HG02588 (cell line): ENCODE measurements around the gene ZNF226.
"Not testable (repeated sequence)": the region's sequence is repeated elsewhere in the genome, so short reads cannot be mapped to it uniquely, and the experiment has no call there.

Source experiments
- ATAC-seq: cut with Tn5 transposase; IDR thresholded peaks from one replicate; pipeline ENCODE4 v1.9.1; 2021; ENCODE audit warnings: mild to moderate bottlenecking, moderate library complexity; ENCODE audit not compliant: unreplicated experiment

ZNF226 gene

GRCh38 chr19:44164673-44165512 is at the start of gene ZNF226:
Gene ZNF226 (plus strand): TSS chr19:44165100. CDS start chr19:44170081, 4,981 bp downstream.
- peak; percentile 85 for ATAC-seq

DNA sequence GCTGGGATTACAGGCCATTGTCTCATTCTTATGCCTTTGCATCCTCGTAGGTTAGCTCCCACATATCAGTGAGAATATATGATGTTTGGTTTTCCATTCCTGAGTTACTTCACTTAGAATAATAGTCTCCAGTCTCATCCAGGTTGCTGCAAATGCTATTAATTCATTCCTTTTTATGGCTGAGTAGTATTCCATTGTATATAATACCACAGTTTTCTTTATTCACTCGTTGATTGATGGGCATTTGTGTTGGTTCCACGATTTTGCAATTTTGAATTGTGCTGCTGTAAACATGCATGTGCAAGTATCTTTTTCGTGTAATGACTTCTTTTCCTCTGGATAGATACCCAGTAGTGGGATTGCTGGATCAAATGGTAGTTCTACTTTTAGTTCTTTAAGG is 43.7 kb upstream of the ZNF226 start:
- ATAC-seq = not testable (repeated sequence)

GRCh38 chr19:44131955-44132354 is 32.9 kb upstream of the ZNF226 start:
- ATAC-seq = no peak

- ATAC-seq = peak; percentile 68
Observed at GRCh38 chr19:44141191-44142058, 23.5 kb upstream of the ZNF226 start, which contains the start of gene ZNF234. Gene ZNF234 (plus strand): TSS chr19:44141554. CDS start chr19:44144633, 3,079 bp downstream.

- peak; percentile 11 for ATAC-seq
Observed at GRCh38 chr19:44142059-44142433, 22.9 kb upstream of the ZNF226 start.

DNA sequence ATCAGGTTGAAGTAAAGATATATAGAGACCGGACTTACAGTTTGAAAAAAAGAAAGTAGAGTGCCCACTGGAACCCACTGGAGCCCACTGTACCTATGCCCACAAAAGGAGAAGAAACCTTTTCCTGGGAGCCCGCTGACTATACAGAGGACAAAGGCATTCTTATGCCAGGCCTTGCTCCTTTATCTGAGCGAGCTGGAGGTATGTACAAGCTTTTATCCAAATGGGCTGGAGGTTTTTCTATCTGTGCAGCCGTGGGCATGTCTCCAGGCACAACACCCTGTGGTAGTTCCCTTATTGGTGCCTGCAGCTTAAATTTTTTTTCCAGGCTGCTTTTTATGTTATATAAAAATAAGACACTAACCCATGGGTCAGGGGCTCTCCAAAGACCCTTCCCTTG is 15.1 kb upstream of the ZNF226 start:
- no peak for ATAC-seq

GRCh38 chr19:44151491-44151890 is 13.4 kb upstream of the ZNF226 start:
- no peak for ATAC-seq

DNA sequence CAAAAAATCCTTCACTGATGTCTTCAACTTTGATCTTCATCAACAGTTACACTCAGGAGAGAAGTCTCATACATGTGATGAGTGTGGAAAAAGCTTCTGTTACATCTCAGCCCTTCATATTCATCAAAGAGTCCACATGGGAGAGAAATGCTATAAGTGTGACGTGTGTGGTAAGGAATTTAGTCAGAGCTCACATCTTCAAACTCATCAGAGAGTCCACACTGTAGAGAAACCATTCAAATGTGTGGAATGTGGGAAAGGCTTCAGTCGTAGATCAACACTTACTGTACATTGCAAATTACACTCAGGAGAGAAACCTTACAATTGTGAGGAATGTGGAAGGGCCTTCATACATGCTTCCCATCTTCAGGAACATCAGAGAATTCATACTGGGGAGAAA is 8.4 kb upstream of the ZNF226 start:
- no peak for ATAC-seq

DNA sequence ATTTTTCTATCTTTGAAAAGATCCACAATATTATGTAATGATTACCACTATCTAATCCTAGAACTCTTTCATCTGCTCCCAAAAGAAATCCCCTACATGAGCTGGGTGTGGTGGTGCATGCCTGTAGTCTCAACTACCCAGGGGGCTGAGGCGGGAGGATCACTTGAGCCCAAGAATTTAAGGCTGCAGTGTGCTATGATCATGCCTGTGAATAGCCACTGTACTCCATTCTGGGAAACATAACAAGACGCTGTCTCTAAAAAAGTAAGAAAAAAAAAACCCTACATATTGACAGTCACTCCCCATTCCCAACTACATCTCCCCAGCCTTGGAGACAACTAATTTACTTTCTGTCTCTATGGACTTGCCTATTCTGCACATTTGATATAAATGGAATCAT is 1.1 kb upstream of the ZNF226 start:
- no peak for ATAC-seq

- ATAC-seq = no peak
Observed at GRCh38 chr19:44164327-44164672, 600 bp upstream of the ZNF226 start.

DNA sequence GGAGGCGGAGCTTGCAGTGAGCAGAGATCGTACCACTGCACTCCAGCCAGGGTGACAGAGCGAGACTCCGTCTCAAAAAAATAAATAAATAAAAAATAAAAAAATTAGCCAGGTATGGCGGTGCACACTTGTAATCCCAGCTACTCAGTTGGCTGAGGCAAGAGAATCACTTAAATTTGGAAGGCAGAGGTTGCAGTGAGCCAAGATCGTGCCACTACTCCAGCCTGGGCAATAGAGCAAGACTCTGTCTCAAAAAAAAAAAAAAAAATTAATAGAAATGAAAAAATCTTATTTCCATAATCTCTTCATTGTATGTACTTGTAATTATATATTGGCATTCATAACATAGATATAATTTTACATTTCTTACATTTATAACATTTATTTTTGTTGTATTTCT is 5.8 kb downstream of the ZNF226 start:
- not testable (repeated sequence) for ATAC-seq

- no peak for ATAC-seq
Observed at GRCh38 chr19:44176590-44176989, 11.7 kb downstream of the ZNF226 start.

DNA sequence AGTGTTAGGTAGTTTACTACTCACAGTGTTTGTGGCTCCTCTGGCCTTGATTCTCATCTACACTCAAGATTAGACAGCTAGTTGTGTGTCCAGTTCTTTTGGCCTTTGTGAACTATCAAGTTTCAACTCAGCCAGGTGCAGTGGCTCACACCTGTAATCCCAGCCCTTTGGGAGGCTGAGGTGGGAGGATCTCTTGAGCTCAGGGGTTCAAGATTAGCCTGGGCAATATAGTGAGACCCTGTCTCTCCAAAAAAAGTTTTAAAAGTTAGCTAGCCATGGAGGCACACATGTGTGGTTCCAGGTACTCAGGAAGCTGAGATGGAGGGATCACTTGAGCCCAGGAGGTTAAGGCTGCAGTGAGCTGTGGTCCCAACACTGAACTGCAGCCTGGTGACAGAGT is 16.1 kb downstream of the ZNF226 start:
- ATAC-seq = no peak

- no peak for ATAC-seq
Observed at GRCh38 chr19:44182145-44182544, 17.2 kb downstream of the ZNF226 start.

DNA sequence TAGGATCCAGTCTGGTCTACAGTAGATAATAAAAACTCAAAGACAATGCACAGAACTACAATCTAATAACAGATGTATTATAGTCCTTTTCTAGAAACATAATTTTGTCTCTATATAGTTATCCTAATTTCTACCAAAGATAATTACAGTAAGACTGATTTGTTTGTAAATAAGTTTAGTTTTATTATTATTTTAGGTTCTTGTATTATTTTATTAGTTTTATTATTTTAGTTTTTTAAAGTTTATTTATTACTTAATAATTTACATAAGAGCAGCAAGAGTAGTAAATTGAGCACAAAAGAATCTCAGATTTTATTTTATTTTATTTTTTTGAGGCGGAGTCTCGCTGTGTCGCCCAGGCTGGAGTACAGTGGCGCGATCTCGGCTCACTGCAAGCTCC is 25.1 kb downstream of the ZNF226 start:
- ATAC-seq = no peak

- ATAC-seq = no peak
Observed at GRCh38 chr19:44192127-44192526, 27.2 kb downstream of the ZNF226 start.

DNA sequence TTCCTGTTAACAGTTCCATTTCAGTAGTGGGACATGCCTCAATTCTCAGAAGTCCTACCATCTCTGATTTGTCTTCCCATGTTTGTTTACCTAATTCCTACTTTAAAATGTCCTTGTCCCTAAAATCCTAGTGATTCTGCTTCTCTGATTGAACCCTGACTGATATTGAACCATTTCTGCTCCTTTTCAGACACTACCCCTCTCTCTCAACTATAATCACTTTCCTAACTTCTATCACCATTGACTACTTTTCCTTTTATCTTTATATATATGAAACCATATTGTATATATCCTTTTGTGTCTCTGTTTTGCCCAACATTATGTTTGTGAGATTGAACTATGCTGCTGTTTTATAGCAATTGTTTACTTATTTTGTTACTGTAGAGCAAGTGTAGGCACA is 31.9 kb downstream of the ZNF226 start:
- no peak for ATAC-seq

GRCh38 chr19:44202470-44202869 is 37.6 kb downstream of the ZNF226 start:
- no peak for ATAC-seq

DNA sequence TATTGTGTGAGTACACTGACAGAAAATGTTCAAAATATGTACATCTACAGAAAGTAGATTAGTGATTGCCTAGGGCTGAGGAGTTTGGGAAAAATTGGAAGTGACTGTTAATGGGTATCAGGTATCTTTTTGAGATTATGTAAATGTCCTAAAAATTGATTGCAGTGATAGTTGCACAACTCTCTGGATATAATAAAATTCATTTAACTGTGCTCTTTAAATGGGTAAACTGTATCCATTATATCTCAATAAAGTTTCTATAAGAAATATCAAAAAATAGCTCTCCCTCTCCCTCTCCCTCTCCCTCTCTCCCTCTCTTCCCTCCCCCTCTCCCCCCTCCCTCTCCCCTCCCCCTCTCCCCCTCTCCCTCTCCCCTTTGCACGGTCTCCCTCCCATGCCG is 38.1 kb downstream of the ZNF226 start:
- no peak for ATAC-seq

DNA sequence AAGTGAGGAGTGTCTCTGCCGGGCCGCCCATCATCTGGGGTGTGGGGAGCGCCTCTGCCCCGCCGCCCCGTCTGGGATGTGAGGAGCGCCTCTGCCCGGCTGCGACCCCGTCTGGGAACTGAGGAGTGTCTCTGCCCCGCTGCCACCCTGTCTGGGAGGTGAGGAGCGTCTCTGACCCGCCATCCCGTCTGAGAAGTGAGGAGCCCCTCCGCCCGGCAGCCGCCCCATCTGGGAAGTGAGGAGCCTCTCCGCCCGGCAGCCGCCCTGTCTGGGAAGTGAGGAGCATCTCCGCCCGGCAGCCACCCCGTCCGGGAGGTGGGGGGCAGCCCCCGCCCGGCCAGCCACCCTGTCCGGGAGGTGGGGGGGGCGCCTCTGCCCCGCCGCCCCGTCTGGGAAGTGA is 39.0 kb downstream of the ZNF226 start:
- not testable (repeated sequence) for ATAC-seq

DNA sequence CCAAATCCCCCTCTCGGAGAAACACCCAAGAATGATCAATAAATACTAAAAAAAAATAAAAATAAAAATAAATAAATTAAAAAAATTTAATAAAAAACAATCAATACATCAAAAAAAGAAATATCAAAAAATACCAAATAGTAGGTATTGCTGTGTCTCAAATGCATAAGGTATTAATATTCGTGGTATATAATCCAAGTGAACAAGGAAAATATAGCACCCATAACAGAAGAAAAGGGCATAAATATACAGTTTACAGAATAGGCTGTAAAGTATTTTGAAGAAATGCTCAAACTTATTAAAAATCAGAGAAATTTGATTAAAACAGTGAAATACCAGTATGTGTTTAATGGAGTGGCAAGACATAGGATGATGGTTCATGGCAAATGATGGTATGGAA is 39.9 kb downstream of the ZNF226 start:
- ATAC-seq = no peak
